Measurements from ENCODE around the gene MYO1B.

The MYO1B gene

DNA sequence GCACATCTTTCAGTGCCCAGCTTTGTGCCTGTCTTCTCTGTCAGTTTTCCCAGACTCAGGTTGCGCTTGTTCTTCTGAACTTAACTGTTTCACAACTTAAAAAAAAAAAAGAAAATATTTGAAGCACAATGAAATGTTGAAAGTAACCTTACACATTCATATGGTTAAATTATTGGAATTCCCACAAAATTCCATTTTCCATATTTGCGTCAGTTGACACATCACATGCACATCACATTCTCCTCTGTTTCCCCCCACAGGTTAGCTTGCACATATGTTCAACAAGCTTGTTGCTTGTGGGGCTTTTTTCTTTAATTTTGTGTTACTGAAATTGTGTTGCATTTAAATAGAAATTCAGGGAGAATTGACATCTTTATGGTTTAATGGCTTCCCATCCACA, 8.3 kb downstream of the MYO1B start:
- no peaks in the 10 kb centered on the region for H3K36me3 ChIP-seq (replicated peaks; ENCODE audit: low read depth, low read length)
- no peak overlapping the region for H3K9ac ChIP-seq (ENCODE audit: low read length)
- no peak overlapping the region for H2AFZ ChIP-seq (ENCODE audit: low read depth, low read length)
- no peak overlapping the region for H3K27ac ChIP-seq (ENCODE audit: low read length)
- TF ChIP-seq CTCF (IDR thresholded peaks at IDR 0.05; ENCODE audit: low read depth, low read length) = no peak
- no peaks in the 10 kb centered on the region for H4K20me1 ChIP-seq (ENCODE audit: insufficient read depth, low read length)
- H3K9me3 ChIP-seq (ENCODE audit: insufficient read depth, low read length) = no peaks in the 10 kb centered on the region
- H3K4me3 ChIP-seq (ENCODE audit: low read length) = no peak overlapping the region
- no peaks in the 10 kb centered on the region for H3K27me3 ChIP-seq (ENCODE audit: low read depth, low read length)
- no peaks in the 10 kb centered on the region for H3K4me1 ChIP-seq (ENCODE audit: low read length)
- H3K79me2 ChIP-seq (ENCODE audit: low read length) = no peaks in the 10 kb centered on the region
- H3K4me2 ChIP-seq (ENCODE audit: low read length) = no peak overlapping the region

DNA sequence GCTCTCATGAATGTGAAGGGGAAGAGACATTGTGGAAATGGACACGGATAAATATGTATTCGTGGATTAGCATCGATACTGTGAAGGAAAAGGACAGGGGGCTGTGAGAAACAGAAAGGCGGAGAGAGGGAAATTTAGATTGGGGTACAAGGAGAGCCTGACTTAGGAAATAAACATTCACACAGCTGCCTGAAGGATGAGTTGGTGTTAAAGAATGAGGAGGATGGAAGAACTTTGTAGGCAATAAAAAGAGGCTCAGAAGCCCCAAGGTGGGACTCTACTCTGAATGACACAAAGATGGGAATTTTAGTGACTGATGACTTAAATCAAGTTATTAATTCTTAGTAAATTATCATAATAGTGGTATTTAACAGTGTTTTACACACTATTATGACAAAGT, 10.1 kb downstream of the MYO1B start:
- Histone ChIP-seq H3K4me2 (ENCODE audit: low read length) (no peak overlapping the region), H3K27me3 (ENCODE audit: low read depth, low read length) (no peaks in the 10 kb centered on the region), H3K27ac (ENCODE audit: low read length) (no peak overlapping the region), H3K4me1 (ENCODE audit: low read length) (no peaks in the 10 kb centered on the region), H4K20me1 (ENCODE audit: insufficient read depth, low read length) (no peaks in the 10 kb centered on the region), H3K9me3 (ENCODE audit: insufficient read depth, low read length) (no peaks in the 10 kb centered on the region), H3K36me3 (replicated peaks; ENCODE audit: low read depth, low read length) (no peaks in the 10 kb centered on the region), H3K4me3 (ENCODE audit: low read length) (no peak overlapping the region), H2AFZ (ENCODE audit: low read depth, low read length) (no peak overlapping the region), H3K79me2 (ENCODE audit: low read length) (no peaks in the 10 kb centered on the region), H3K9ac (ENCODE audit: low read length) (no peak overlapping the region)
- no peak for TF ChIP-seq CTCF (IDR thresholded peaks at IDR 0.05; ENCODE audit: low read depth, low read length)
- no peak for TF ChIP-seq EZH2phosphoT487 (IDR thresholded peaks at IDR 0.05; ENCODE audit: low read depth)

DNA sequence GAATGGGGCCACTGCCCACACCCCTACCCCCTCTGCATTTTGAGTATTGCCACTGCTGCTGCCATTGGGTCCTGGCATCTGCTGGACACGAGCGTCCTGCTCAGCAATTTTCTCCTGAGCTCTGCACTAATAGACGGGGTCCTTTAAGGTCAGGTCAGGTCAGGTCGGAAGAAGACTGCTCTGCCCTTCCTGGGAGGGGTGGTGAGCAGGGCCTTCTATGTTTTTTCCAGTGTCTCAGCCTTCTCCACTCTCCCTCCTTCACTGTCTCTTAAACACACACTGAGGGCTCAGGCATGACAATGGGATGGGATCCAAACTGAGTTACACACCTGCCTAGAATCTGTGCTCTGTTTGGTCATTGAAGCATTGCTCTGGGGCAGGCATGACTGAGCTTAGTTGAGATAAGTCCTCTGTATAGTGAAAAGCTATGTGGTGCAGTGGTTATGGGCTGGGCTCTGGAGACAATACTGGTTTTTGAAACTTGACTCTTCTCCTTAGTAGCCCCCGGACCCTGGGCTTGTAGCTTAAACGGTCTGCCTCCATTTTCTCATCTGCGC, 10.6 kb downstream of the MYO1B start:
- H3K79me2 ChIP-seq (ENCODE audit: low read length) = no peaks in the 10 kb centered on the region
- no peaks in the 10 kb centered on the region for H4K20me1 ChIP-seq (ENCODE audit: insufficient read depth, low read length)
- no peak overlapping the region for H3K4me3 ChIP-seq (ENCODE audit: low read length)

GRCh38 chr2:191257934-191258333, 12.7 kb downstream of the MYO1B start:
- no peak overlapping the region for H3K4me3 ChIP-seq (ENCODE audit: low read length)
- H3K9me3 ChIP-seq (ENCODE audit: insufficient read depth, low read length) = no peaks in the 10 kb centered on the region
- H3K27ac ChIP-seq (ENCODE audit: low read length) = no peak overlapping the region
- H3K9ac ChIP-seq (ENCODE audit: low read length) = no peak overlapping the region
- no peak overlapping the region for H3K4me2 ChIP-seq (ENCODE audit: low read length)
- no peaks in the 10 kb centered on the region for H3K27me3 ChIP-seq (ENCODE audit: low read depth, low read length)
- TF ChIP-seq EZH2phosphoT487 (IDR thresholded peaks at IDR 0.05; ENCODE audit: low read depth) (no peak), CTCF (IDR thresholded peaks at IDR 0.05; ENCODE audit: low read depth, low read length) (no peak)
- no peaks in the 10 kb centered on the region for H3K79me2 ChIP-seq (ENCODE audit: low read length)
- H4K20me1 ChIP-seq (ENCODE audit: insufficient read depth, low read length) = no peaks in the 10 kb centered on the region
- no peak overlapping the region for H2AFZ ChIP-seq (ENCODE audit: low read depth, low read length)
- no peaks in the 10 kb centered on the region for H3K4me1 ChIP-seq (ENCODE audit: low read length)
- no peaks in the 10 kb centered on the region for H3K36me3 ChIP-seq (replicated peaks; ENCODE audit: low read depth, low read length)

More for the DNA sequence above, 10.6 kb downstream of the MYO1B start:
- H2AFZ ChIP-seq (ENCODE audit: low read depth, low read length) = no peak overlapping the region
- no peaks in the 10 kb centered on the region for H3K27me3 ChIP-seq (ENCODE audit: low read depth, low read length)
- no peak overlapping the region for H3K27ac ChIP-seq (ENCODE audit: low read length)
- no peaks in the 10 kb centered on the region for H3K36me3 ChIP-seq (replicated peaks; ENCODE audit: low read depth, low read length)
- no peaks in the 10 kb centered on the region for H3K4me1 ChIP-seq (ENCODE audit: low read length)
- H3K4me2 ChIP-seq (ENCODE audit: low read length) = no peak overlapping the region
- no peak overlapping the region for H3K9ac ChIP-seq (ENCODE audit: low read length)
- H3K9me3 ChIP-seq (ENCODE audit: insufficient read depth, low read length) = no peaks in the 10 kb centered on the region
- no peak for TF ChIP-seq EZH2phosphoT487 (IDR thresholded peaks at IDR 0.05; ENCODE audit: low read depth)
- no peak for TF ChIP-seq CTCF (IDR thresholded peaks at IDR 0.05; ENCODE audit: low read depth, low read length)

Measured in OCI-LY3 (cell line).